Coronary artery (tissue), 2 donors: ENCODE results near the gene PIH1D1.

Experiments used
- DNase-seq: peaks from one replicate; pipeline ENCODE4 v3.0.0-alpha.2; 2017; ENCODE audit warnings: low spot score
- H3K27ac ChIP-seq, 2 donors: fragments of 200-600 bp; sonication (generic); one replicate each; pipeline ENCODE4 v1.5.1; 2016 to 2019
- H3K4me3 ChIP-seq: fragments of 200-600 bp; sonication (generic); 2 replicates; pipeline ENCODE4 v1.5.1; 2016; ENCODE audit warnings: mild to moderate bottlenecking, moderate library complexity
- CTCF ChIP-seq: fragments of 200-600 bp; sonication (generic); IDR thresholded peaks from one replicate; pipeline ENCODE4 v1.5.1; 2019; ENCODE audit warnings: antibody characterized with exemption

Gene PIH1D1

GRCh38 chr19:49396738-49397505 lies 54.7 kb downstream of the PIH1D1 start:
- Histone ChIP-seq H3K4me3 (no peak overlapping the region), H3K27ac (no peak overlapping the region)
- TF ChIP-seq CTCF, result no peak
- DNase-seq, result no peak
